A673 (cell line): ENCODE measurements around the gene DNHD1.

Source experiments
- CTCF ChIP-seq: fragments of 300-800, 200-600 bp; sonication (generic); conservative IDR thresholded peaks from 2 replicates; pipeline ENCODE4 v1.5.1; 2017; ENCODE audit warnings: low read depth, mild to moderate bottlenecking, antibody characterized with exemption, low read length, moderate library complexity, mixed read lengths
- EZH2 ChIP-seq: fragments of 200-600 bp; sonication (generic); IDR thresholded peaks from 2 replicates; pipeline ENCODE4 v1.6.1; 2017; ENCODE audit warnings: borderline replicate concordance, low read depth, mild to moderate bottlenecking, mixed read lengths, antibody characterized with exemption, low read length; ENCODE audit not compliant: poor library complexity, severe bottlenecking

GRCh38 chr11:6473451-6474412, 23.3 kb upstream of the DNHD1 start, which contains the start of gene TRIM3:
- peak; percentile 46 for TF ChIP-seq CTCF
- TF ChIP-seq EZH2 = no peak
